Midbrain (tissue), 1 donor: ENCODE measurements around the gene PDZD2.

Experiments used
- DNase-seq: peaks from one replicate; lab custom pipeline; 2025; lab: John Stamatoyannopoulos, UW

The PDZD2 gene

GRCh38 chr5:31638345-31638744, 586 bp upstream of the PDZD2 start:
- peak; percentile 55 for DNase-seq

DNA sequence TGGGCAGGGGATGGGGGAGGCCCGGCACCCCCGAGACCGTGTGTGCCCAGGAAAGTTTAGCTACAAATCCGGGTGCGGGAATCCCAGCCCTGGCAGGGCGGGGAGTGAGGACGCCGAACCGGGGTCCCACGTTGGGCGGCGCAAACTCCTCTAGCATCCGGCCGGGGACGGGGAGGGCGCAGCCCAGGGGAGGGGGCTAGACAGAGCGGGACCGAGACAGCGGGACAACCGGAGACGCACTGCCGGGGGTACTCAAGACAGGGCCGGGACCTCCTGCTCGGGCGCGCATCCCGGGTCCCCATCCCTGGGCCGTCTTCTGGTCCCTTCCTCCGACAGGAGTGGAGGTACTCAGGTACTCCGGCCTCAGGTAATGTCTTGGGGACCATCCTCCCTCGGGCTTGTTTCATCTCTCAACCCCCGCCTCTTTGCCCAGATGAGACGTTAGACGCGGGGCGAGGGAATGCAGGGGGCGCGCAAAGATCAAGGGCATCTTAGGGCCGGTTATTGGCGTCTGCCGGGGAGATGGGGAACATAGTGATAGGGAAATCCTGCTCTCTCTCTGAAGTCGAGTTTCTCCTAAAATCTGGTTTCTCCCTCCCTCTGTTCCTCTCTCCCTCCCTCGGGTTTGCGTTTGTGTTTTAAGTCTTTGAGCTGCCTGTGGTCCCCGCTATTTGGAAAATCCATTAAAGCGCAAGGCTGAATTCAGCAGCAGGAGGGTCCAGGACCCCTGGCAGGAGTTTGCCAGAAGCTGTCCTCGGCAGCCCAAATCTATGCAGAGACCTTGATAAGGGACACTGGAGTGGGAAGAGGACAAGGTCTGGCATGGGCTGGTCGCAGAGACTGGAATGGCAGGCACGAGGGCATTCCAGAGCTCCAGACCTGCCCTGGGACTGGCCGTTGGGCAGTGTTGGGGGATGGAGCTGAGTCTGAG, 815 bp downstream of the PDZD2 start:
- peak; percentile 26 for DNase-seq

DNA sequence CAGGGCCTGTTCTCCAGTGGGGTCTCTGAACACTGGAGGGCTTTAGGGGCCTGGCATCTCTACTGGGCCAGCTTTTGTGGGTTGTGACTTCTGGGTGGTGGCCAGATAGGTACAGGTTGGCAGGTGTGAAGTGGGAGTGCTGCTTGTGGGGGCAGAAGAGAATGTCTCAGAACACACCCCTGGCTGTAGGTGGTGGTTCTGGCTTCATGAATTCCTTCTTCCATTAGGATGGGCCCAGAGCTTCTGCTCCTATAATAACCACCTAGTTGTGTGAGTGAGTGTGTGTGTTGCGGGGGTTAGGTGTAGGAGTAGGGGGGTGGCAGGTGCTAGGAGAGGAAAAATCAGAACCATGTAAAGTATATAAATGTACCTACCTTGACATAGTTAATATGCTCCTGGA, 1.6 kb downstream of the PDZD2 start:
- no peak for DNase-seq

- no peak for DNase-seq
Observed at GRCh38 chr5:31641059-31641458, 2.1 kb downstream of the PDZD2 start.

DNA sequence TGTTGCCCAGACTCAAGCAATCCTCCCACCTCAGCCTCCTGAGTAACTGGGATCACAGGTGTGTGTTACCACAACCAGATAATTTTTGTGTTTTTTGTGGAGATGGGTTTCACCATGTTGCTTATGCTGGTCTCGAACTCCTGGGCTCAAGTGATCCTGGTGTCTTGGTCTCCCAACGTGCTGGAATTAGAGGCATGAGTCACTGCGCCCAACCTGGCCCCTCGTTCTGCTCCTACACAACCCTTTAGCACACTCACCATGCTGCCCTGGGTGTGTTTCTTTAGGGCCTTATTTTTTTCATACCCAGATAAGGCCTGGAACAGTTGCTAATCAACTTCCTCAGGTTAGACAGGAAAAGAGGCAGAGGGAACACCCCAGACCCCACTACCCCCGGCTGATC, 2.6 kb downstream of the PDZD2 start:
- no peak for DNase-seq

GRCh38 chr5:31645420-31646081, 6.6 kb downstream of the PDZD2 start:
- DNase-seq, result no peak

DNA sequence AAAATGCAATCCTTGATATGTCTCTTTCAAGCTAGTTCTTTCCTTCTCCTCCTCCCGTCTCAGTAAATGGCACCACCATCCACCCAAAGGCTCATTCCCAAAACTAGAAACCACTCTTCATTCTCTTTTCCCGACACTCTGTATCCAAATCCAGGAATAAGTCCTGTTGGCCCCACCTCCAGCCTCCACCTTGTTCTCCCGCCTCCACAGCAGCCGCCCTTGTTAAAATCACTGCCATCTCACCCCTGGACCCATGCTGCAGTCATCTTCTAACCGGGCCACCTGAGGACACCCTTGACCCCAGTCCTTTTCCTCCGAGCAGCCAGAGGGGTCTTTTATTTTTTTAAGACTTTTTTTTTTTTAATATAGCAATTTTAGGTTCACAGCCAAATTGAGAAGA, 9.4 kb downstream of the PDZD2 start:
- DNase-seq, result no peak

DNA sequence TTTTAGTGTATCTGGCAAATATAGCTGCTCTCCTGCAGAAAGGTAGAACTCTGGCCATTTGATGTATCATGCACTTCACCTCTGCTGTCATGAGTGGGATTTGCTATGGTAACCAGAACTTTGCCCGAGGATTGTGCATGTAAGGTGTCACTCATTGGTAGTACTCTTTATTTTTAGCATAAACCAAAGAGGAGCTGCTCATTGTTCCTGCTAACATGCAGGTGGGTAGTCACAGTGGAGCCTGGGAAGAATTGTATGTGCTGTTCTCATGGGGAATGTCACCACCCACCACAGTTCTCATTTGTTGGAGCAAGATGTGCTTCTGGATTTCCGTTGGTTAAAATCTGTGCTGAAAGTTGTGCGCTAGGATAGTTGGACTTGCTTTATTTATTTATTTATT, 12.3 kb downstream of the PDZD2 start:
- DNase-seq, result no peak

DNA sequence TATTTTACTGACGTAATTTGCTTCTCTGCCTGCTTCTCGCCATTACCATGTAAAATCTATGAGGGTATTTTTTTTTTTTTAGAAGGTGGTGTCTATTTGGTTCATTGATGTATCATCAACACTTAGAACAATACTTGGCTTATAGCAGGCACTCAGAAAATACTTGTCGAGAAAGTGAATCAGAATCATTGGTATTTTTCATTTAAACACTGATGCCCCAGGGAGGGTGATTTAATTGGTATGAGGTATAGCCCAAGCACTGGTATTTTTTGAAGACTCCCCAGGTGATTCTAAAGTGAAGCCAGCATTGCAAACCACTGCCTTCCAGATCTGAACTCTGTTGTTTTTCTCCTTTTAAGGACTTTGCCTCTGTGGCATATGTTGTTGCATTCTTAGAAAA, 16.6 kb downstream of the PDZD2 start:
- DNase-seq, result no peak

DNA sequence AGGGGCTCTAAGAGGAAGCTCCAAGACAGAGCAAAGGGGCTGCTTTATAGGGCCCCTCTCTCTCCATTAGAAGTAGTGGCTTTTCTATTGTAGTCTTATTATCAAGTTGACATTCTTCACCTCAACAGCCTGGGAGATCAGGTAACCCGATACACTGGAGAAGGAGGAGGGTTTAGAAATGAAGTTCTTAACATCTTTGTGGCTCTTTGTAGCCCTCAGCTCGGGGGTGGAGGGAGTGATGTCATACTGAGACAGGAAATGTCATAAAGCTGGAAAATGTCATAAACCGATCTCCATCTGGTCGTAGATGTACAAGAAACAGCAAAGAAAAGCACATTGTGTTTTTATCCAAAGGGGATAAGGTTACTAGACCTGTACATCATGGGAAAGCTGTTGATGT, 17.9 kb downstream of the PDZD2 start:
- DNase-seq, result no peak

DNA sequence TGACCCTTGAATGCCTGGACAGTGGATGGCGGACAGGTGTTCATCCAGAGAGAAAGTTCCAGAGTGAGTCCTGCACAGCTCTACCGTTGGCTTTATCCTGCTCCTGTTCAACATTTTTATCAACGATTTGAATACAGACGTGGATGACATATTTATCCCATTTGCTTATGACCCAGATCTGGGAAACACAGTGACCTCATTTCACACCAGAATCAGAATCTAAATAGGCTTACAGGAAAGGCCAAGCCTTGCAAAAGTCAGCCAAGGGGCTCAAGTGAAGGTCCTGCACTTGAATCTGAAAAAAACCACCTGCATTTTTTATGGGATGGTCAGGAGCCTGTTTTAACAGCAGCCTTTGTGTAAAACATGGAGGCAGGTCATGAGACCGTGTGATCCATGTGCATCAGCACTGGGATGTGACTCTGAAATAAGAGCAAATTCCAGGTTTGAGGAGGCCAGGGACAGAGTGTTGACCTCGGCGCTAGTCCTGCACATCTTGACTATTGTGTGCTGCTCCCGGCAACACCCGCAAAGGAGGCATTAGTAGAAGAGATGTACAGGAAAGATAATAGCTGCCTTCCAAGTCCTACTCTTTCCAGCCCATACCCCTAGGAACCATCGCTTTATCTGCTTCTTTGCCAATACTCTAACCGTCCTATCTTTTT, 18.5 kb downstream of the PDZD2 start:
- DNase-seq, result no peak

GRCh38 chr5:31661257-31661656, 22.3 kb downstream of the PDZD2 start:
- no peak for DNase-seq

GRCh38 chr5:31663519-31663918, 24.6 kb downstream of the PDZD2 start:
- DNase-seq, result no peak

- DNase-seq, result no peak
Observed at GRCh38 chr5:31664566-31664965, 25.6 kb downstream of the PDZD2 start.

GRCh38 chr5:31671339-31671741, 32.4 kb downstream of the PDZD2 start:
- DNase-seq, result peak; percentile 49

DNA sequence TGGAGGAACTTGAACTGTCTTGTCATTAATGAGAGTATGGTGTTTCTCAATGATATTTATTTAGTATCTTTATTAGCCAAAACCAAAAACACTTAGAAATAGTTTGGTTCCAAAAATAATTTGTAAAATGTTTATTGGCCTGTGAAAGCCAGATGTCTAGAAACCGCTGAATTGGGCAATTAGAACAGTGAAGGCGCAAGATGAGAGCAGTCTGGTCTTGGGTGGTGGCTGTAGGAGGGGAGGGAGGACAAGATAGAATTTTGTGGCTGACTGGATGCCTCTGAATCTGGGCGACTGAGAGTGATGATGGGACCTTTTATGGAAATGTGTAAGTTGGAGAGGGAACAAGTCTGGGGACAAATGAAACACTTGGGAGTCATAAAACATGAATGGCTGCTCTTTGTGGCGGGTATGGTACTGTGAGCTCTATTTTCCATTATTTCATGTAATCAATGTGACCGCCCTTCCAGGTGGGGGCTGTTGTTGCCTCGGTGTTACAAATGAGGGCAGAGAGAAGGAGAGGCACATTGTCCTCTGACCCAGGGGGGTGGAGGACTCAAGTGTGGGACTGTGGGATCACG, 35.5 kb downstream of the PDZD2 start:
- DNase-seq, result no peak

DNA sequence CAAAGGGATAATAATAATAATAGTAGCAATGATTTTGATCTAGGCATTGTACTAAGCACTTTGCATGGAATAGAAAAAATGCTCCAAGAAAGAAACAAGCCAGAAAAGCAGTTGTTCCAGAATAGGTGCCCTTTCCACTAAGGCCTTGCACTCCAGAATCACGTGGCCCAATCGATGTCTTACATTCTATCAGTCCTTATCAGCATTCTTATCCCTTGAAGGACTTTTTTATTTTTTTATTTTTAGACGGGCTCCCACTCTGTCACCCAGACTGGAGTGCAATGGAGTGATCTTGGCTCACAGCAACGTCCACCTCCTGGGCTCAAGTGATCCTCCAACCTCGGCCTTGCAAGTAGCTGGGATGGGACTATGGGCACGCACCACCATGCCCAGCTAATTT, 36.5 kb downstream of the PDZD2 start:
- no peak for DNase-seq

GRCh38 chr5:31678180-31678579, 39.2 kb downstream of the PDZD2 start:
- DNase-seq, result no peak

DNA sequence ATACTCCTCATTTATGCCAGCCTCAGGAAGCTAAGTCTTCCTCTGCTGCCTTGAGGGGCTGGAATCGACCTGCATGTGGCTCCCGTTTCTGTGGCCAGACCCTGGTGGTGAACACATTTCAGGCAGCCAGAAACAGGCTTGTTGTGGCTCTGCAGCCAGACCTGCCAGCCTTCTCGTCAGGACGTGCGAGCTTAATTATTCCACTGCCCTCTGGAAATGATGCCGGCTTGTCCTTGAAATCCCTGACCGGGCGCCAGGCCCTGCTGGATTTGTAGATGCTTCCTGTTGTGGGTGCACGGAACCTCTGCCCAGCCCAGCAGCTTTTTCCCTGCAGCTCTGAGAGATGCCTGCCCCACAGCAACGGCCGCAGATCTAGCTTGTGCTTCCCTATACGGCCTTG, 41.6 kb downstream of the PDZD2 start:
- peak; percentile 47 for DNase-seq

GRCh38 chr5:31682025-31682424, 43.1 kb downstream of the PDZD2 start:
- DNase-seq, result no peak

- no peak for DNase-seq
Observed at GRCh38 chr5:31682851-31683250, 43.9 kb downstream of the PDZD2 start.

DNA sequence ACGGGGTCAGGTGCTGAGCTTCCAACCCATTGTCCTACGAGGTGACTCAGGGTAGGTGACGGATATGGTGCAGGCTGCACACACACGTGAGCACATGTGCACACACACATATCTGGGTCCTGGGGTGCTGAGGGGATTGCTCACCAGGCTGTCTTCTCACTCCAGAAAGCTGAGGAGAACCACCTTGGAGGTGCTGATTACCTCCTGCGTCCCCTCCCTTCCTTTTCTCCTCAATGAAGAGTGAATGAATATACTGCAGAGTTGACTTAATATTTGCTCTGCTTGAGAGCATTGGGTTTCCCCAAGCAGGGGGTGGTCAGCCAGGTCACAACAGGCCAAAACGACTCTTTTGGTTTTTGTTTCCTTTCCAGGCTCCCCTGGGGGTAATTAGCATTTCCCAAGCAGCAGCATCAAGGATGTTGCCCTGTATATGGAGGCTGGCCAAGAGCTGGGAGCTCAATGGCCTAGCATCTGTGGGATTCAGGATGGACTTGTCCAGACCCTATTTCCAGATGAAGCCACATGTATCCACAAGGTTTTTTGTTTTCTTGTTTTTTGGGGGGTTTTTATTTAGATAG, 49.7 kb downstream of the PDZD2 start:
- no peak for DNase-seq
